BE2C (cell line): ENCODE results near the gene NAV3.

Experiments
- DNase-seq: peaks from one replicate; pipeline ENCODE4 v3.0.0-alpha.2; 2020
- H3K27me3 ChIP-seq: fragments of 250-450 bp; sonication (Bioruptor Pico); 2 replicates; pipeline ENCODE4 v1.5.1; 2020; ENCODE audit warnings: mild to moderate bottlenecking
- H3K36me3 ChIP-seq: fragments of 250-450 bp; sonication (Bioruptor Pico); 2 replicates; pipeline ENCODE4 v1.5.1; 2020; ENCODE audit warnings: mild to moderate bottlenecking
- H3K4me1 ChIP-seq: fragments of 250-450 bp; sonication (Bioruptor Pico); 2 replicates; pipeline ENCODE4 v1.5.1; 2020
- H3K4me3 ChIP-seq: 2 replicates; pipeline ENCODE4 v1.5.1; 2011; ENCODE audit warnings: low read depth, low read length
- H3K9me3 ChIP-seq: fragments of 250-450 bp; sonication (Bioruptor Pico); 2 replicates; pipeline ENCODE4 v1.5.1; 2020
- TF ChIP-seq, protein P1 (sequence below): IDR thresholded peaks from 2 replicates; pipeline ENCODE4 v1.5.1; 2012; ENCODE audit warnings: mild to moderate bottlenecking, low read depth, low read length

Gene NAV3

GRCh38 chr12:78004249-78005093 is 173.8 kb downstream of the NAV3 start:
- DNase-seq, result no peak
- H3K9me3 ChIP-seq, result no peaks in the 10 kb centered on the region
- H3K27me3 ChIP-seq, result peaks cover 7% of the 10 kb centered on the region; the same call in 1 of the 2 replicates
- no peaks in the 10 kb centered on the region for H3K36me3 ChIP-seq
- H3K4me1 ChIP-seq, result no peaks in the 10 kb centered on the region
- H3K4me3 ChIP-seq, result no peak overlapping the region
- TF ChIP-seq, protein P1, sequence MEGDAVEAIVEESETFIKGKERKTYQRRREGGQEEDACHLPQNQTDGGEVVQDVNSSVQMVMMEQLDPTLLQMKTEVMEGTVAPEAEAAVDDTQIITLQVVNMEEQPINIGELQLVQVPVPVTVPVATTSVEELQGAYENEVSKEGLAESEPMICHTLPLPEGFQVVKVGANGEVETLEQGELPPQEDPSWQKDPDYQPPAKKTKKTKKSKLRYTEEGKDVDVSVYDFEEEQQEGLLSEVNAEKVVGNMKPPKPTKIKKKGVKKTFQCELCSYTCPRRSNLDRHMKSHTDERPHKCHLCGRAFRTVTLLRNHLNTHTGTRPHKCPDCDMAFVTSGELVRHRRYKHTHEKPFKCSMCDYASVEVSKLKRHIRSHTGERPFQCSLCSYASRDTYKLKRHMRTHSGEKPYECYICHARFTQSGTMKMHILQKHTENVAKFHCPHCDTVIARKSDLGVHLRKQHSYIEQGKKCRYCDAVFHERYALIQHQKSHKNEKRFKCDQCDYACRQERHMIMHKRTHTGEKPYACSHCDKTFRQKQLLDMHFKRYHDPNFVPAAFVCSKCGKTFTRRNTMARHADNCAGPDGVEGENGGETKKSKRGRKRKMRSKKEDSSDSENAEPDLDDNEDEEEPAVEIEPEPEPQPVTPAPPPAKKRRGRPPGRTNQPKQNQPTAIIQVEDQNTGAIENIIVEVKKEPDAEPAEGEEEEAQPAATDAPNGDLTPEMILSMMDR, result no peak

- no peak overlapping the region for H3K4me3 ChIP-seq
- TF ChIP-seq, protein P1, result no peak
- peaks cover 7% of the 10 kb centered on the region; the same call in 1 of the 2 replicates for H3K27me3 ChIP-seq
- H3K36me3 ChIP-seq, result no peaks in the 10 kb centered on the region
- DNase-seq, result no peak
- H3K4me1 ChIP-seq, result no peaks in the 10 kb centered on the region
- H3K9me3 ChIP-seq, result no peaks in the 10 kb centered on the region
These were observed 174.4 kb downstream of the NAV3 start for GRCh38 chr12:78005094-78005492.

DNA sequence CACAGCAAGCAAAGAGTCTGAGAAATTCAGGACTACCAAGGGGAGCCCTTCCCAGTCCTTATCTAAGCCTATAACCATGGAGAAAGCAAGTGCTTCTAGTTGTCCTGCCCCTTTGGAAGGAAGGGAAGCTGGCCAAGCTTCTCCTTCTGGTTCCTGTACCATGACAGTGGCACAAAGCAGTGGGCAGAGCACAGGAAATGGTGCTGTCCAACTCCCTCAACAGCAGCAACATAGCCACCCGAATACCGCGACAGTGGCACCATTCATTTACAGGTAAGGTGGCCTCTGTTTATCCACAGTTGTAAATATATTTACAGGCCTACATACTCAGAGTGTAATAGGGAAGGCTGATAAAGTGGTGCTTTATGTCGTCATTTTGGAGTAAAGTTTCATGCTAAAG is 176.5 kb downstream of the NAV3 start:
- H3K4me1 ChIP-seq, result no peaks in the 10 kb centered on the region
- TF ChIP-seq, protein P1, result no peak
- peaks cover 7% of the 10 kb centered on the region; the same call in 1 of the 2 replicates for H3K27me3 ChIP-seq
- no peak overlapping the region for H3K4me3 ChIP-seq
- no peak for DNase-seq
- H3K36me3 ChIP-seq, result no peaks in the 10 kb centered on the region
- no peaks in the 10 kb centered on the region for H3K9me3 ChIP-seq

DNA sequence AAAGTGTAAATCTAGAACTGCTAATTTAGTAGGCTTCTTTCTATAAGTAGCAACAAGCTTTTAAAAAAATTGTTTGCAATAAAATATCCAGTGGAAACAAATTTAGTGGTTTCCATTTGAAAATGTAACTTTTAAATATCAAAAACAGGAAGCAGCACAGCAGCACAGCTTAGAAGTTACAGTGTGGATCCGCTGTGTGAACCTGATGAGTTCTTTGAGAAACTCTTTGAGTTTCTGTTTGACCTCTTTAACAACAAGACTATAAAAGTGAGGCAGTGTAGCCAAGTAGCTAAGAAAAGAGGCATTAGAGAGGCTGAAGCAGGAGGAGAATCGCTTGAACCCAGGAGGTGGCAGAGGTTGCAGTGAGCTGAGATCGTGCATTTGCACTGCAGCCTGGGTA is 178.3 kb downstream of the NAV3 start:
- TF ChIP-seq, protein P1, result no peak
- DNase-seq, result no peak
- no peaks in the 10 kb centered on the region for H3K9me3 ChIP-seq
- H3K36me3 ChIP-seq, result no peaks in the 10 kb centered on the region
- no peak overlapping the region for H3K4me3 ChIP-seq
- H3K4me1 ChIP-seq, result no peaks in the 10 kb centered on the region
- peaks cover 7% of the 10 kb centered on the region for H3K27me3 ChIP-seq

DNA sequence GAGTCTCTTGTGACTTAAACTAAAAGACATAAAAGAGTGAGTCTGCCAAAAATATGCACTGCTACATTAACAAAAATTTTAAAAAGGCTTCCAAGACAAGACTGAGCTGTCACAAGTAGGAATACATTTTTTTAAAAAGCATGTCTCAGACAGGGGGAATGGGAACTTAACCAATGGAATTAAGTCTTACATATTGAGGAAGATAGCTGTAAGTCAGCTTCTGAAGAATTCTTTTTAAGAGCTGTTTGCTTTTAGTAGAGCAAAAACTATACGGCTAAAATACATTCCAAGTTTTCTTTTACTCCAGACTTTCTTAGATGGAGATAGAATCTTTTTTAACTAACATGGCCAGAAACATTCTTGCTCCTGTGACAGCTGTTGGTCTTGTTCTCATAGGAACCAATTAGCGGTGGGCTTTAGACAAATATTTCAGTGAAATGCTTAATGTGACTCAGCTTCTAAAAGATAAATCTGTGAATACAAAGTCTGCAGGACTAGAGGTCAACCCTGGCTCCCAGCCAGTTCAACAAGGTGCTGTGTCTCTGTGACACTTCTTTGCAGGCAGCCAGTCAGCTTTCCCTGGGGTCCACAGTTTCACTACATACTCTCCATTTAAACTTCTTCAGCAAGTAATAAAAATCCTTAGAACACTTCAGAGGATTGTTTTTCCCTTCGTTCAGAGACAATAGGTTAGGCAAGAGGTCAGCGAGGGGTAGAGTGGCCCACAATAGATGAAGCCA is 187.6 kb downstream of the NAV3 start:
- H3K4me1 ChIP-seq, result no peaks in the 10 kb centered on the region
- no peaks in the 10 kb centered on the region for H3K9me3 ChIP-seq
- H3K4me3 ChIP-seq, result no peak overlapping the region
- TF ChIP-seq, protein P1, result no peak
- peaks cover 6% of the 10 kb centered on the region for H3K27me3 ChIP-seq
- H3K36me3 ChIP-seq, result no peaks in the 10 kb centered on the region
- DNase-seq, result no peak

DNA sequence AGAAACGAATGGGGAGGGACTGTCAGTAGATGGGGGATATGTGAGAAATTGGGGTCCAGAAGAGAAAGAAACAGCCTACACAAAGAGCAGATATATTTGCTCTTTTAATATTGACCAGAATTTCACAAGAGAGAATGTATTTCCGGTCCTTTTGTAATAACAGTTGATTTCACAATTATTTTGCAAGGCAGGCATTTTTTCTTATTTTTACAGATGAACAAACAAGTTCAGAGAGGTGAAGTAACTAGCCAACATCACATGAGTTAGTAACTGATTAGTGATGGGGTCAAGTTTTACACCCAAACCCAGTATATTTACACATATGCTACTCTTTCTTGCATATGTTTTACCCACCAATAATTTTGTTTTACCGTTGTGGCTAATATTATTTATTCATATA is 188.2 kb downstream of the NAV3 start:
- H3K4me1 ChIP-seq, result no peaks in the 10 kb centered on the region
- TF ChIP-seq, protein P1, result no peak
- peaks cover 6% of the 10 kb centered on the region for H3K27me3 ChIP-seq
- H3K36me3 ChIP-seq, result no peaks in the 10 kb centered on the region
- no peak overlapping the region for H3K4me3 ChIP-seq
- no peaks in the 10 kb centered on the region for H3K9me3 ChIP-seq
- DNase-seq, result no peak
